ENCODE measurements around the gene FRMPD4. TPM values are rescaled to one million over a fixed set of nuclear protein-coding genes. Genes with fewer than 3 reads are reported as not detected.

FRMPD4 gene
- total RNA-seq, 2 donors from 2014 or later: 0.10 to 0.19 TPM

DNA sequence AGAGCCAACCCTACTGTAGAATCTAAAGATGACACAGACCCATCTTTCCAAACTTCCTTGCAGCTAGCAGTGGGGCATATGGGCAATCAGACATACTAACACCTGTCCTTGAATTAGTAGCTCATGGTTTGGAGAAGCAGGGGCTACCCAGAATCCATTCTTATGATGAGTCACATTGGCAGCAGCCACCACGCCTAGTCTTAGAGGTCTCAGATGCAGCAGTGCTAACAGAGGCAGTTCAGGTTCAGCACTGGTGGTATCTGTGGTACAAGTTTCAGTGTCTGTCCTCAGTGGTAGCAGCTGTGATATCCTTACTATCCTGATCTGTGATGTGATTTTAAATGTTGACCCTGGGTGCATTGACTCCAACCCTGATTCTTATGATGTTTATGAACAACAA is 68.1 kb downstream of the FRMPD4 start:
- intact Hi-C loops (cut with DNase I): no loop called here
- no peak for DNase-seq (ENCODE audit: low spot score)

DNA sequence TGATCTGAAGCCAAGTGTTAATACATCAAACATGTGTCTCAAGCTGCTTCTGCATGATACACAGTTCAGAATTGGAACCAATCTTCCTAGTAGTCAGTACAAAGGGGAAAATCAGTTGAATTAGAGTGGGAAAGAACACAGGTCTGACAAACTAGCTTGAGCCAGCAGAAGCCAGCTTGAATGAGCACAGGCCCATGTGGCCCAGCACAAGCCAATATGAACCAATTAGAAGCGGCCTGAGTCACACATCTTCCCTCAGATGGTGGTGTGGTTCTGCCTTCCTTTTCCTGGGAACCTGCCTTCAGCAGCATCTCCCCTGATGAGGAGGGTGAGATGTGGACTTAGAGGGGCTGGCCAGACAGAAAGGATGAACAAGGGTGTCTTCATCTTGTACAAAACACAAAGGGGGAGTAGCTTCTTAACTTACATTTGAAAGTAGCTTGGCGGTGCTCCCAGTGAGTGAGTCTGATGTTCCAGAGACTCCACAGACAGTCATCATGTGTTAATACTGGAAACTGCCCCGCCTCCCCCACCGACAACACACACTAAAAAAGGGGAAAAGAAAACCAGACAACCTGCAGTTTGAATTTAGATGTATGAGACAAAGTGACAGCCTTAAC is 72.0 kb downstream of the FRMPD4 start:
- intact Hi-C loops (cut with DNase I): no loop called here

DNA sequence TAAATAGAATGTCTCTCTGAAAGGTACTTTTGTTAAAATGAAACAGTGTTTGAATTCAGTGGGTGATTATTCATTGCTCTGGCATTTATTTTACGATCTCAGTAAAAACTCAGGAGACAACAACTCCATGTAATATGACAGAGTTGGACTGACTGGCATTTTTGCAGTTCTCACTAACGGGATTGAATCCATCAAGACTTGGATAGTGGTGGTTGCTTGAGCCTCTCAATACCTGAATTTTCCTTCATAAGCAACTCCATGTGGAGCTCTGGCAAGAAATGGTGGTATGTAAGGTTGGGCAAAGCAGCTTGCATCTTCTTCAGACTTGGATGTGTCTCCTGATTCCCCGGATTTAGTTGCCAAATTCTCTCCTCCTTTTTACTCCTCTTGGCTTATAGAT is 72.7 kb downstream of the FRMPD4 start:
- intact Hi-C loops (cut with DNase I): no loop called here
- DNase-seq (ENCODE audit: low spot score): no peak

More for the DNA sequence above, 72.0 kb downstream of the FRMPD4 start:
- DNase-seq (ENCODE audit: low spot score): no peak

DNA sequence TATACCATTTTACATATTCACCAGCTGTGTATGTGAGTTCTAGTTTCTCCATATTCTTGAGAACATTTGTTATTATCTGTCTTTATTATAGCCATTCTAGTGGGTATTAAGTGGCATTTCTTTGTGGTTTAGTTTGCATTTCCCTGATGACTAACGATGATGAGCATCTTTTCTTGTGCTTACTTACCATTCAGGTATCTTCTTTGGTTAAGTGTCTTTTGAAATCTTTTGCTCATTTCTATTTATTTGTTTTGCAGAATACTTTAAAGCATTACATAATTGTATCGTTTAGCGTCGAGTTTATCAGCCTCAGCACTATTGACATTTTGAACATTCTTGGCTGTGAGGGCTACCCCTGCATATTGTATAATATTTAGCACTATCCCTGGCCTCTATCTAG is 85.4 kb downstream of the FRMPD4 start:
- intact Hi-C loops (cut with DNase I): no loop called here
- no peak for DNase-seq (ENCODE audit: low spot score)

DNA sequence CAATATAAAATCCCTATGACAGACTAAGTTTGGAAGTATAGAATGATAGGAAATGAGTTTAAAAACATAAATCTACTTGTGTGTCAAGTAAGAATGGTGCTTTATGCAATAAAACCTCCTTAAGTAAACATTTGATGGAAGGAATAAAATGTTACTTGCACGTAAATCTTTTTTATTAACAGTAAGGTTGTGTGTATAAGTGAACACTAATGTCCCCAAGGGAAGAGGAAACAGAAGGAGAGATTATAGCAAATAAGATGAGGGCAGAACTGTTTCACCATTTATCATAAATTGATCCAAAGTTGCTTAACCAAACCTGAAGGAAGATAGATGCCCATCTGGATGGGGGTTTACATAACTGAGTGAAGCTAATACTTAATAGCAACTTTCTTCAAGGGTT is 86.8 kb downstream of the FRMPD4 start:
- intact Hi-C loops (cut with DNase I): no loop called here
- DNase-seq (ENCODE audit: low spot score): no peak

DNA sequence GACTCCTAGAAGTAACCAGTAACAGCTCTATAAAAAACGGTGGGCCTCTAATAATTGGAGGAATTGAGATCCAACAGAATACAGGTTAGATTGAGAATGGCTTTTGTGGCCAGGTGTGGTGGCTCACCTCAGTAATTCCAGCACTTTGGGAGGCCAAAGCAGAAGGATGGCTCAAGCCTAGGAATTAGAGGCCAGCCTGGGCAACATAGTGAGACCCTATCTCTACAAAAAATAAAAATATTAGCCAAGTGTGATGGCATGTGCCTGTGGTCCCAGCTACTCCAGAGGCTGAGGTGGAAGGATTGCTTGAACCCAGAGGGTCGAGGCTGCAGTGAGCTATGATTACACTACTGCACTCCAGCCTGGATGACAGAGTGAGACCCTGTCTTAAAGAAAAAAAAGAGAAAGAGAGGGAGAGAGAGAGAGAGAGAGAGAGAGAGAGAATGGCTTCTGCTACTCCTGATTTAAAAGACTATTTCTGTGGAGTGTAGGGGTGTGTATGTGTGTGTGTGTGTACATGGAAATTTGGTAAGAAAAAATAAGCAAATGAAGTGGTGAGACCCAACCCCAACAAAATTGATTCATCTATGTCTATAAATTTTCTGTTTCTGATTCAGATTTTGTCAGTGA is 89.3 kb downstream of the FRMPD4 start:
- intact Hi-C loops (cut with DNase I): no loop called here
- DNase-seq (ENCODE audit: low spot score): no peak

DNA sequence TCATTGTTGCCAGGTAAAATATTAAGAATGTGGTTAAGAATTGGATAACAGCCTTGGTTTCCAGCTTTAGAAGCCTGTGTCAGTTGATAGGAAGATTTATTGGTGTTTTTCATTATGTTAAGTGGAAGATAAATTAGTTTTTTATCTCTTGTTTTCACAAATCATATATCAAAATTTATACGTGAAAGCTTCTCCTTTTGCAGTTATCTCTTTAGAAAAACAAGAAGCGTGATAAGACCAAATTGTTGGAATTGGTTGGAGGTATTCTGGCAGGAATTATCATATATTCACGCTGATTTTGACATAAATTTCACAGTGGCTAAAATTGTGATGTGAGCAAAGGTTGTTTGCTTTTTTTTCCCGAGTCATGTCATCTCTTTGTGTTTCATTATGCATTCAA is 90.6 kb downstream of the FRMPD4 start:
- no peak for DNase-seq (ENCODE audit: low spot score)
- intact Hi-C loops (cut with DNase I): no loop called here

DNA sequence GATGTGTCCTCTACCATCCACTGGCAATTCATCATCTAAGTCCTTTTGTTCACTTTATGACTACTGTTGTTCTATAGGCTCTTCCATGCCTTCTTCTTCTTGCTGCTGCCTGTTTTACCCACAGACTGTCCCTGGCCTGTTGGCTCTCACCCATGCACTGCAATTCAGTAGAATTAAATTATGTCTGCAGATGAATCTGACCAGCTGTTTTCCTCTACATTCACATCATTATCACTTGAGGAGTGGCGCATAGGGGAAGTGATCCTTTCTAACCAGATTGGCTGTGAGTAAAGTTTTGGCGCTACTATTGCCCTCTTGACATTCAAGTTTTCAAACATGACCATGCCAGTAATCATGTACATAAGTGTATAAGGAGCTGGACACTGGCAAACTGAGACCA is 91.7 kb downstream of the FRMPD4 start:
- no peak for DNase-seq (ENCODE audit: low spot score)
- intact Hi-C loops (cut with DNase I): no loop called here

DNA sequence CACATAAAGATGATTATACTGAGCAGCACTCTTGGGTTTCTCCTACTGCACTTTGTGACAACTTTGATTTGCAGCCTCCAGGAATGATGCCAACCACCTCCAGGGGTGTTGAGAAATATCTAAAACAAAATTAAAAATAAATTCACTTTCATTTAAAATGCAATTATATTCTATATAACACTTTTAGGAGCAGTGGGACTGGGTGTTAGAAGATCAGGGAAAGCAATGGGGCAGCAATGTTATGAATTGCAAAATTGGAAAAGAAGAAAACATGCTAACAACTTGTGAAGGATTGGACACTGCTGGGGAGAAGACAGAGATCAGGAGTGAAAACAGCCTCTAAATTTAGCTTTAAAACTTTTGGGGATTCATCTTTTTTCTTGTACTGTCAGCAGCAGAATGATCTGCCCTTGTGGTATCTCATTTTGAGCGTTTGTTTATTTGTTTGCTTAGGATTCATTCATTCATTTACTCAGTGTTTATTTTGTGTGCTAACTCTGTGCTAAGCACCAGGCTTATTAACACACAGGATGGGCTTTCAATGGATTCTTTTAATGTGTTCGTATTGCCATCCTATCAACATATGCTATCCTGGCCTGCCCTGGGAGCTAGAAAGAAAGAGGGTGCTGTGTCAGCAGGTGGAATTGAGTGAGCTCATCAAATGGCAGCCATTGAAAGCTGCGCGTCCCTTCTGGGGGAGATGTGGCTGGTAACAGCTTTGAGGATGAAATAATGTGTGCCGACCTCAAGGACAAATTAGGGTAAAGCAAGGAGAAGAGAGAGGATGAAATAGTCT is 96.5 kb downstream of the FRMPD4 start:
- no peak for DNase-seq (ENCODE audit: low spot score)
- intact Hi-C loops (cut with DNase I): no loop called here

DNA sequence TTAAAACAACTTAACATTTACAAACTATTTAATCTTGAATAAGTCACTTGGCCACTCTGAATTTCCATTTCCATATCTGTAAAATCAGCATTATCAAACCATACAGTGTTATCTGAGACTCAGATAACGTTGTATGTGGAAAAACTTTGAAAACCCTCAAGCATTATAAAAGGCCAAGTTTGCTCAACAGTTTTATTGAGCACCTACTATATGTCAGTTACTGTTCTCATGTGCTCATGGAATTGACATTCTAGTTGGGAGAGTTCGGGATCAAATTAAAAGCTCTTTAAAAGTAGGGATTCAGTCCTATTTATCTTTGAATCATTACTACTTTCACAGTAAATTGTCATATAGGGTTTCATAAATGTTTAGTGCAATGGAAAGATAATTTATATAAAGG is 97.9 kb downstream of the FRMPD4 start:
- intact Hi-C loops (cut with DNase I): no loop called here

DNA sequence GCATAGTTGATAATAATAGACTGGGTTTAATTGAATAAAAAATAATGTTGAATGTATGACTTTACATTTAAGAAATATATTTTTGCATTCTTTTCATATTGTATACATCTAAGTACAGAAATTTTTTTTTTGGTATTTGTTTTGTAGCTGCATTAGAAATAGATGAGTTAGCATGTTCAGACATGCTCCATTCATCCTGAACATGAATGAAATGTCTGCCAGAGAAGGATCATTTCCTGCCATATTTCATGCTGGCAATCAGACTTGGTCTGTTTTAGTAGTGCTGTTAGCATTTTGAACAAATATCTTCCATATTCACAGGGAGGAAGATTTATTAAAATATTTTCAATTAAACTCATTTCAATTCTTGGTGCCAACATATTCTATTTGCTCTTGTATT is 98.9 kb downstream of the FRMPD4 start:
- no peak for DNase-seq (ENCODE audit: low spot score)
- intact Hi-C loops (cut with DNase I): no loop called here

More for the DNA sequence above, 97.9 kb downstream of the FRMPD4 start:
- no peak for DNase-seq (ENCODE audit: low spot score)

DNA sequence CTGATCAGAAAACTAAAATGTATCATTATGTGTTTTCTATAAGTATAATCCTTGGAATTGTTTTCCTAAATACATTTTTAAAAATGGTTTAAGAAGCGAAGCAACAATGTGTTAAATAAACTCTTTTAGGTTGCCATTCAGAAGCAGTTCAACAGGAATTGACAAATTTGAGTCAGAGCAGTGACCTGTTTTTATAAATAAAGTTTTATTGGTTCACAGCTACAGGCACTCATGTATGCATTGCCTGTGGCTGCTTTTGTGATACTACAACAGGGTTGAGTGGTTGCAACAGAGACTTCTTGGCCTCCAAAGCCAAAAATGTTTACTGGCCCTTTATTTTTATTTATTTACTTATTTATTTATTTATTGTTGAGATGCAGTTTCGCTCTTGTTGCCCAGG is 99.5 kb downstream of the FRMPD4 start:
- DNase-seq (ENCODE audit: low spot score): no peak
- intact Hi-C loops (cut with DNase I): no loop called here

DNA sequence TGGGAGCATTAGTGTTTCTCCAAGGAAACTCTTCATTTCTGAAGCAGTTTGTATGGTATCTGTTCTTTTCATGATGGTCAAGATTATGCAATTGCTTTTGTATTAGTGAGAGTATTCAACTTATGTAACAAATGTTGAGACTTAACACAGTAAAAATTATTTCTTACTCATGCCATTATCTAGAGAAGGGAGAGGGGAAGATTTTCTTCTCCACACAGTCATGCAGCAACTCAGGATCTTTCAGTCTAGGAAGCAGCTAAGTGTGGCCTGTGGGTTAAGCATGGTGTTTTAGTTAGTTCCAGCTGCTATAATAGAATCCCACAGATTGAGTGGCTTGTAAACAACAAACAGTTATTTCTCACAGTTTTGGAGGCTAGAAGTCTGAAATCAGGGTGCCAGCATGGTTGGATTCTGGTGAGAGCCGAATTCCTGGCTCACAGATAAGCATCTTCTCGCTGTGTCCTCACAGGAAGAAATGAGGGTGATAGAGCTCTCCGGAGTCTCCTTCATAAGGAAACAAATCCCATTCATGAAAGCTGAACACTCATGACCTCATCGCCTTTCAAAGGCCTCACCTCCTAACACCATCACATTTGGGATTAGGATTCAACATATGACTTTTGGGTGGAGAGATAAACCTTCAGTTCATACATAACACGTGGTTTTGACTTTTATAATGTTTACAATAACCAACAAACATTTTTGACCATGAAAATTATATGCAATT is 101.2 kb downstream of the FRMPD4 start:
- DNase-seq (ENCODE audit: low spot score): no peak
- intact Hi-C loops (cut with DNase I): no loop called here

DNA sequence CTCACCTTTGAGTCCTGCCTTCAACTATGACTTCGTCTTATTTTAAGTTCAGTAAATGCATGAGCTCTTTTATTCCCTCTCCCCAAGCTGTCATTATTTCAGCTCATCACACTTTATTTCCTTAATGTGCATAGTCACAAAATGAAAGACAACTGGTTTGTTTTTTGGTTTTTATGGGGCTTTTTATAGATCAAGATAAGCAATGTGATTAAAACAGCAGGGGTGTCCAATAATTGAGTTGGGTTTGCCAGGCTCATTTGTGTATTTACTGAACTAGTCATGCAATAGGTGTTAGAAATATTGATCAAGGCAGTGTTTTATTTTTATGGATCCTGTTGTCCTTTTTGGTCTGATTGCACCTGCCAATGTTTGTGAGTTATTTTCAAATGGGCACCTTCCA is 102.2 kb downstream of the FRMPD4 start:
- intact Hi-C loops (cut with DNase I): no loop called here
- DNase-seq (ENCODE audit: low spot score): no peak

DNA sequence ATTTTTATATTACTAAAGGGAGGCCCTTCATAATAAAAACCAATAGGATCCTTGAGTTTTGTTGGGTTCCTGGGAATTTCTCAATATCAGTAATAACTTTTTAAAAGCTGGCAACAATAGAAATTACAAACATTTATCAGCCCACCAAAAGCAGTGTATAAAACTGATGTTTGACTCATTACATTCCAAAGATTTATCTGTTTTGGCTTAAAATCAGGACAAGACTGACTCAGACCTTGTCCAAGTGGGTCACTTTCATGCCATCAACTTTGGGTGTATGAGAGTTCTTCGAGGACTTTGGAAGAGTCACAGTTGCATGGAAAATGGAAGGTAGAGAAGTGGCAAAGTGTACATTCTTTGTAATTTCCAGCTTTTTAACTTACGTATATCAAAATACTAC is 102.8 kb downstream of the FRMPD4 start:
- DNase-seq (ENCODE audit: low spot score): no peak
- intact Hi-C loops (cut with DNase I): no loop called here

DNA sequence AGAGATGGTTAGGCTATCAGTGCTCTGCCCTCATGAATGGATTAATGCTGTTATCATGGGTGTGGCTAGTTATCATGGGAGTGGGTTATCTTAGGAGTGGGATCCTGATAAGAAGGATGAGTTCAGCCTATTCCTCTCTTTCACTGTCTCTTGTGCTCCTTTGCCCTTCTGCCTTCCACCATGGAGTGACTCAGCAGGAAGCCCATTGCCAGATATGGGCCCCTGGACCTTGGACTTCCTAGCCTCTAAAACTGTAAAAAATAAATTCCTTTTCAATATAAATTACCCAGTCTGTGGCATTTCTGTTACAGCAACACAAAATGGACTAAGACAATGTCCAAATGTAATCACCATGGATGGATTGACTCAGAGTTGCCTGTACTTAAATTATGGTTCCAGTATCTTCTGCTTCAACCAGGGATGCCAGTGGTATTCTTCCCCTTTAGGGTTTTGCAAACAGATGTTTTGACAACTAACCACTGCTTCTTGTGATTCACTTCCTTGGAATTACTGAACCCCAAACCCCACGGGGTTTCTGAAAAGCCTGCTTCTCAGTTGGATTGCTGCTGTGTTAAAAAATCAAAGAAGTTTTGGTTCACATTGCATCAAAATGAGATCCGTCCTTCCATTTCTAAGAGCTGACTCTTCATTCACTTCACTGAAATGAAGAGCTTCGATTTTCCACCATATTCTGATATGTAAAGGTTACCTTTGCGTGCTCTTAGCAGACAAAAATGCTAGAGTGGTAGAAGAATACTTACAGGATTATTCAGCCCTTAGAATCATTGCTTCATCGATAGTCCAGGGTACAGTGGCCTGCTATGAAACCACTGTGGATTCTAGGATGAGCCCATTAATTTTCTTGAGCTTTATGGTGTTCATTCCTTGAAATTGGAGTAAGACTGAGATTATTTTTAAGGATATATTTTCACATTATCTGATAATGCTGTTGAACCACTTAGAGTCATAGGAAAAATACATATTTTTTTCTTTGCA is 107.7 kb downstream of the FRMPD4 start:
- intact Hi-C loops (cut with DNase I): no loop called here
- no peak for DNase-seq (ENCODE audit: low spot score)

DNA sequence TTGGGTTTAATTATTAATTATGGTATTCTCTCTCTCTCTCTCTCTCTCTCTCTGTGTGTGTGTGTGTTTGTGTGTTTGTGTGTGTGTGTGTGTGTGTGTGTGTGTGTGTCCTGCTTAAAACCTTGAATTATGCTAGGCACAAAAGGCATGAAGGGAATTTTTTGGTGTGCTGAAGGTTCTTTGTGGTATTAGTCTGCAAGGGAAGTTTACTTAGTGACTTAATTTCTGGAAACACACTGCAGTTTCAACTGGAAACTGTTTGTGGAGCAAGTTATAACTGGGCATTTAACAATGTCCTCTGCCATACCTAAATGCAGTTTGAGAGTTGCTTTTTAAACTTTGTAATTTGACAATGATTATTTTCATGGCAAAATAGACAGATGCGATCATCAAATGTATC is 111.7 kb downstream of the FRMPD4 start:
- no peak for DNase-seq (ENCODE audit: low spot score)
- intact Hi-C loops (cut with DNase I): no loop called here

DNA sequence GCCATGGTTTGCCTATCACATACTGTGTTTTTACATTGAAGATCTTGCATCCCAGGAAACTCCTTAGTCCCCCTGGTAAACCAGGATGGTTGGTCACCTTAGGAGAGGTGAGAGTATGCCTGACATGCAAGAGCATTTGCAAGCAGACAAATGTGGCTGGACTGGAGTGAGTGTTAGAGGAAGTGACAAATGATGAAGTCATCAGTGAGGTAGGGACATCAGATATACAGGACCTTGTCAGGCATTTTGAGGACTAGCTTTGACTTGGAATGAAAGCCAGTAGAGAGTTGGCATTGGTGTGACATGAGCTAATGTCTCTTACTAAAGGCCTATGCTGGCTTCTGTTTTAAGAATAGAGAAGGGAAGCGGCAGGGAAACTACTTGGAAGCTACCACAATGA is 124.9 kb downstream of the FRMPD4 start:
- DNase-seq (ENCODE audit: low spot score): no peak
- intact Hi-C loops (cut with DNase I): no loop called here

DNA sequence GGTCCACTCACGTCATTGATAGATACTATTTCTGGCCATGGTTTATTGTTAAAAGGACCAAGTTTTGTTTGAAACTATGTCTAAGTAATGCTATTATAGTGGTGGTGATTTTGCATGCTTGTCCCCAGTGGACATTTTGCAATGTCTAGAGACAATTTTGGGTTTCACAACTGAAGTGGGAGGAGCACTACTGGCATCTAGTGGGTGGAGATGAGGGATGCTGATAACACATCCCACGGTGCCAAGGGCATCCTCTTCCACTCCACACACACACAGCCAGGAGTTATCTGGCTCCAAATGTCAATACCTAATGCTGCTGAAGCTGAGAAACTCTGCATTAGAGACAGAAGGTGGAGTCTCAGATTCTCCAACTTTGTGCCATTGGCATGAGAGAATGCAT is 131.2 kb downstream of the FRMPD4 start:
- intact Hi-C loops (cut with DNase I): no loop called here
- DNase-seq (ENCODE audit: low spot score): no peak
